HCT116 (cell line): ENCODE data around the gene CLTC. TPM values are rescaled to one million over a fixed set of nuclear protein-coding genes. Genes with fewer than 3 reads are reported as not detected.
"Not testable (repeated sequence)": the region's sequence is repeated elsewhere in the genome, so short reads cannot be mapped to it uniquely, and the experiment has no call there.

ENCODE experiments used
- ATAC-seq: fragments of 200-7000 bp; cut with Tn5 transposase; 2 replicates; pipeline ENCODE4 v1.9.1; 2020; ENCODE audit warnings: mild to moderate bottlenecking, moderate library complexity
- BruUV-seq: library from RNA; stranded (reverse); fragments of 400-500 nt; replicated peaks from 2 replicates; lab custom pipeline; 2021; lab: Mats Ljungman, UMichigan
- CTCF ChIA-PET: fragments of 300-600 bp; sonication (Branson Sonifier 250); formaldehyde crosslinking; loops from one replicate; lab custom pipeline; 2021; ENCODE audit warnings: antibody characterized with exemption; lab: Charles Lee
- POLR2A ChIA-PET: fragments of 300-600, 350-600 bp; sonication (Branson Sonifier 250); formaldehyde crosslinking; loops from one replicate; lab custom pipeline; 2021; ENCODE audit warnings: antibody characterized with exemption; lab: Charles Lee
- RAD21 ChIA-PET, 2 experiments: fragments of 300-600 bp; sonication (Branson Sonifier 250); formaldehyde crosslinking; loops; one replicate each; lab custom pipeline; 2023; ENCODE audit warnings: low total read pairs in 2 of 2; ENCODE audit not compliant: uncharacterized antibody in 2 of 2, unreplicated experiment in 2 of 2, low non-redundant PET in 1 of 2; lab: Charles Lee
- DNase-seq: peaks from one replicate; pipeline ENCODE4 v3.0.0-alpha.2; 2010; ENCODE audit warnings: low read depth, low spot score
- H2AFZ ChIP-seq: fragments of 200-600 bp; shearing (Covaris generic), sonication (generic); 2 replicates; pipeline ENCODE4 v1.6.1; 2017; ENCODE audit warnings: low read depth, mixed run types, mixed read lengths, antibody characterized with exemption, low read length; ENCODE audit not compliant: poor library complexity, severe bottlenecking
- H3K27ac ChIP-seq: 2 replicates; pipeline ENCODE4 v1.5.1; 2012; ENCODE audit warnings: low read depth, low read length
- H3K27me3 ChIP-seq: fragments of 200-600 bp; sonication (generic); 2 replicates; pipeline ENCODE4 v1.6.1; 2016; ENCODE audit warnings: mixed run types, low read length, mixed read lengths; ENCODE audit not compliant: insufficient read depth
- H3K36me3 ChIP-seq, 2 experiments: fragments of 200-500 bp in 1 of 2; fragments of 200-600 bp in 1 of 2; sonication (Bioruptor generic) in 1 of 2; sonication (generic) in 1 of 2; 2 replicates each; pipeline versions ENCODE4 v1.5.1 to v1.6.1; 2014 to 2016; ENCODE audit warnings: low read length in 2 of 2, inconsistent platforms in 1 of 2, mixed read lengths in 1 of 2, mixed run types in 1 of 2; ENCODE audit not compliant: insufficient read depth in 2 of 2, control insufficient read depth in 1 of 2
- H3K4me1 ChIP-seq, 2 experiments: fragments of 200-600 bp in 1 of 2; sonication (generic) in 1 of 2; 2 replicates each; pipeline versions ENCODE4 v1.5.1 to v1.6.1; 2012 to 2017; ENCODE audit warnings: low read length in 2 of 2, inconsistent platforms in 1 of 2, mild to moderate bottlenecking in 1 of 2, mixed read lengths in 1 of 2, mixed run types in 1 of 2, moderate library complexity in 1 of 2; ENCODE audit not compliant: insufficient read depth in 2 of 2, control insufficient read depth in 1 of 2
- H3K4me2 ChIP-seq: fragments of 200-600 bp; sonication (generic); 2 replicates; pipeline ENCODE4 v1.6.1; 2017; ENCODE audit warnings: mixed run types, low read length, mixed read lengths
- H3K4me3 ChIP-seq, 2 experiments: fragments of 200-600 bp in 1 of 2; sonication (generic) in 1 of 2; replicated peaks in 1 of 2; 2 replicates each; pipeline ENCODE4 v1.5.1; 2011 to 2016; ENCODE audit warnings: low read length in 2 of 2, control low read depth in 1 of 2, low read depth in 1 of 2, mild to moderate bottlenecking in 1 of 2, mixed read lengths in 1 of 2, mixed run types in 1 of 2
- H3K79me2 ChIP-seq: fragments of 200-600 bp; sonication (generic); 2 replicates; pipeline ENCODE4 v1.6.1; 2017; ENCODE audit warnings: mild to moderate bottlenecking, mixed run types, low read length, moderate library complexity, mixed read lengths; ENCODE audit not compliant: insufficient read depth
- H3K9ac ChIP-seq: fragments of 200-600 bp; sonication (generic); 2 replicates; pipeline ENCODE4 v1.6.1; 2016; ENCODE audit warnings: low read length, mixed read lengths
- H3K9me2 ChIP-seq: fragments of 200-600 bp; sonication (generic), shearing (Covaris generic); 2 replicates; pipeline ENCODE4 v1.6.1; 2017; ENCODE audit warnings: mixed run types, mild to moderate bottlenecking, moderate library complexity; ENCODE audit not compliant: insufficient read depth
- H3K9me3 ChIP-seq, 2 experiments: fragments of 200-500 bp in 1 of 2; fragments of 200-600 bp in 1 of 2; sonication (Bioruptor generic) in 1 of 2; sonication (generic) in 1 of 2; 2 replicates each; pipeline ENCODE4 v1.6.1; 2014 to 2017; ENCODE audit warnings: low read length in 2 of 2, mixed read lengths in 2 of 2, inconsistent platforms in 1 of 2, low read depth in 1 of 2, mild to moderate bottlenecking in 1 of 2, mixed run types in 1 of 2, moderate library complexity in 1 of 2; ENCODE audit not compliant: control insufficient read depth in 1 of 2, insufficient read depth in 1 of 2
- H4K20me1 ChIP-seq: fragments of 200-600 bp; sonication (generic), shearing (Covaris generic); 2 replicates; pipeline ENCODE4 v1.6.1; 2017; ENCODE audit warnings: mixed run types, mild to moderate bottlenecking, moderate library complexity; ENCODE audit not compliant: insufficient read depth
- ATF3 ChIP-seq: IDR thresholded peaks from 2 replicates; pipeline ENCODE4 v1.6.1; 2012
- CBX3 ChIP-seq: IDR thresholded peaks from 2 replicates; pipeline ENCODE4 v1.6.1; 2012; ENCODE audit warnings: low read depth
- CEBPB ChIP-seq: IDR thresholded peaks from 2 replicates; pipeline ENCODE4 v1.6.1; 2012; ENCODE audit warnings: low read depth
- EZH2 ChIP-seq: fragments of 200-600 bp; sonication (generic); IDR thresholded peaks from 2 replicates; pipeline ENCODE4 v1.6.1; 2017; ENCODE audit warnings: antibody characterized with exemption, mixed run types
- FOSL1 ChIP-seq: IDR thresholded peaks from 2 replicates; pipeline ENCODE4 v1.6.1; 2012; ENCODE audit warnings: low read depth
- JUND ChIP-seq: IDR thresholded peaks from 2 replicates; pipeline ENCODE4 v1.6.1; 2012
- MAX ChIP-seq: IDR thresholded peaks from 2 replicates; pipeline ENCODE4 v1.6.1; 2012
- REST ChIP-seq: IDR thresholded peaks from 2 replicates; pipeline ENCODE4 v1.6.1; 2012; ENCODE audit warnings: low read depth
- TCF7L2 ChIP-seq: IDR thresholded peaks from 2 replicates; pipeline ENCODE4 v1.7.0; 2011; ENCODE audit warnings: borderline replicate concordance, inconsistent platforms; ENCODE audit not compliant: insufficient read depth, insufficient read length; ENCODE audit errors: extremely low read depth
- YY1 ChIP-seq: IDR thresholded peaks from 2 replicates; pipeline ENCODE4 v1.6.1; 2011; ENCODE audit warnings: low read length, low read depth, moderate library complexity, mild to moderate bottlenecking; ENCODE audit not compliant: insufficient replicate concordance; ENCODE audit errors: extremely low read depth
- intact Hi-C: fragments of 100-400 bp; cut with micrococcal nuclease; formaldehyde crosslinking; loops from 2 replicates; pipeline ENCODE4 v1.10.0; 2022
- total RNA-seq: library from RNA; stranded (reverse); gene quantifications from one replicate; pipeline ENCODE4 v1.2.1, GENCODE V29; 2021; ENCODE audit not compliant: unreplicated experiment

The CLTC gene
- total RNA-seq, 1 experiment from 2014 or later, result 351 TPM

- TF ChIP-seq CBX3 (peak; percentile 89), TCF7L2 (peak; percentile 54), MAX (peak; percentile 86), ATF3 (no peak), YY1 (peak; percentile 91)
Observed at GRCh38 chr17:59619298-59620063, at the start of gene CLTC (continued).

- ChIA-PET CTCF (no interaction called here), POLR2A (no interaction called here), RAD21 (no interaction called here)
- Histone ChIP-seq H3K36me3 (peaks cover 4 to 12% of the 10 kb centered on the region in 2 experiments; a peak in 2 of 4 replicates), H4K20me1 (no peaks in the 10 kb centered on the region), H2AFZ (no peak overlapping the region), H3K27ac (no peak overlapping the region), H3K4me1 (no peaks in the 10 kb centered on the region), H3K9ac (no peak overlapping the region), H3K79me2 (peaks cover 5% of the 10 kb centered on the region), H3K4me2 (no peak overlapping the region), H3K9me3 (no peaks in the 10 kb centered on the region), H3K4me3 (no peak overlapping the region), H3K9me2 (no peaks in the 10 kb centered on the region), H3K27me3 (no peaks in the 10 kb centered on the region)
- TF ChIP-seq EZH2, result no peak
- TF ChIP-seq CEBPB, result no peak
- no peak for TF ChIP-seq ATF3
- TF ChIP-seq JUND, result no peak
- TF ChIP-seq CBX3, result no peak
- no peak for TF ChIP-seq REST
- TF ChIP-seq MAX, result no peak
- no peak for TF ChIP-seq FOSL1
- no TSS peak for BruUV-seq
- intact Hi-C loops, result no loop called here
- no peak for DNase-seq
- ATAC-seq, result no peak
Observed at GRCh38 chr17:59572301-59572924, 47.3 kb upstream of the CLTC start.

GRCh38 chr17:59584168-59584567 is 35.5 kb upstream of the CLTC start:
- POLR2A ChIA-PET, H3K4me3 ChIP-seq, H3K79me2 ChIP-seq, H3K27ac ChIP-seq, H3K9ac ChIP-seq, H3K9me3 ChIP-seq, H3K4me1 ChIP-seq, H3K9me2 ChIP-seq, ATAC-seq, RAD21 ChIA-PET, H3K36me3 ChIP-seq, H4K20me1 ChIP-seq, H3K27me3 ChIP-seq, BruUV-seq, H2AFZ ChIP-seq, intact Hi-C loops, CTCF ChIA-PET, DNase-seq, H3K4me2 ChIP-seq: not testable (repeated sequence)
